Esophagus squamous epithelium (tissue), 4 donors: ENCODE measurements around the gene FOSB.

Experiments
- CTCF ChIP-seq, 6 experiments: fragments of 450-650 bp in 4 of 6; fragments of 200-600 bp in 2 of 6; sonication (generic) in 2 of 6; IDR thresholded peaks; one replicate each; pipeline ENCODE4 v1.5.1; 2016 to 2019; ENCODE audit warnings: antibody characterized with exemption in 6 of 6, mild to moderate bottlenecking in 4 of 6, moderate library complexity in 4 of 6
- POLR2A ChIP-seq, 4 donors: fragments of 450-650 bp; IDR thresholded peaks; one replicate each; pipeline ENCODE4 v1.6.1; 2017; ENCODE audit warnings: antibody characterized with exemption in 4 of 4, mild to moderate bottlenecking in 4 of 4, moderate library complexity in 3 of 4

- TF ChIP-seq CTCF (IDR thresholded peaks at IDR 0.05) (no peak), POLR2A (IDR thresholded peaks at IDR 0.05) (no peak)
Observed at GRCh38 chr19:45515081-45515624, 47.4 kb downstream of the FOSB start.
